HG03457 (cell line): Measurements from ENCODE around the gene MB.
"Not testable (repeated sequence)": the region's sequence is repeated elsewhere in the genome, so short reads cannot be mapped to it uniquely, and the experiment has no call there.

Experiments used
- ATAC-seq: cut with Tn5 transposase; IDR thresholded peaks from one replicate; pipeline ENCODE4 v1.9.1; 2021; ENCODE audit warnings: moderate number of reproducible peaks; ENCODE audit not compliant: unreplicated experiment

Gene MB

DNA sequence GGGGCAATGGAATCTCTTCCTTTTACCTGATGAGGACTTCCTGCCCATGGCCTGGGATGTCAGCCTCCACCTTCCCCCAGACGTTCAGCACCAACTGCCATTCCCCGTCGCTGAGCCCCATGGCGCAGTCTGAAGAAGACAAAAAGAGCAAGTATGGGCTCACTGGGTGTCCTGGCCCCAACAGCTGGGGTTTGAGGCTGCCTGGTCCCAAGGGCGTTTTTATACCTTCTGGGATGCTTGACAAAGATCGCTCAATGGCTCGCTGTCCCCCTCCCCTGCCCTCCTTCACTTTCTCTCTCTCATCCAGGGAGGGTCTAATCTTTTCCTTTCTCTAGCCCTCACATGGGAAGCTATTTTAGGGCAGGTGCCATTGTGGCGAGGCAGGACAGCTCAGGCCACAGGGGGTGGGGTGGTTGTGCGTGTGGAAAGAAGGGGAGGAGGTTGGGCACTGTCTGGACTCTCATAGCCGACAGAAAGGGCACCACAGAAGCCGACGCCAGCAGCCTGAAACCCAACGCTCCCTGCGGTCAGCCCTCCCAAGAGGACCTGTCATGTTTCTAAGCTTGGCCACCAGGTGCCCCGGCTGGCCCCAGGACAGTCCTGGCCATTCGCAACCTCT lies at the start of gene MB:
TSS of gene MB (minus strand) at position 193 of the 619 bp plus-strand sequence. CDS start at position 121, 72 bp downstream.
- ATAC-seq = no peak

DNA sequence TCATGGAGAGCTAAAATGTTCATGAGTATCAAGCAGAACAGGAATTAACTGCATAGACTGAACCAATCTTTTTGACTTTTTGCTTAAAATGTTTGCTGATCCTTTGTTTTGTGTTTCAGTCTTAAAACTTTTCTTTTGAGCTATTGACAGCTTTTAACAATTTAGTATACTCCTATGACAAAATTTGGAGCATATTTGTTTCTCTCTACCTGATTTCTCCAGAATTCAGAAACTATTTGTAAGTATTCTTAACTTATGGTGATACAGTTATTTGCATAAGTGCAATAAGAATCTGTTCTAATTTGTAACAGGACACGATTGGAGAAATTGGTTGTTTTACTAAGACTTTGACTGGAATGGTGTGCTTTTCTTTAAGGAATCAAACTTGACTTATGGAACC lies 49.6 kb upstream of the MB start:
- not testable (repeated sequence) for ATAC-seq

DNA sequence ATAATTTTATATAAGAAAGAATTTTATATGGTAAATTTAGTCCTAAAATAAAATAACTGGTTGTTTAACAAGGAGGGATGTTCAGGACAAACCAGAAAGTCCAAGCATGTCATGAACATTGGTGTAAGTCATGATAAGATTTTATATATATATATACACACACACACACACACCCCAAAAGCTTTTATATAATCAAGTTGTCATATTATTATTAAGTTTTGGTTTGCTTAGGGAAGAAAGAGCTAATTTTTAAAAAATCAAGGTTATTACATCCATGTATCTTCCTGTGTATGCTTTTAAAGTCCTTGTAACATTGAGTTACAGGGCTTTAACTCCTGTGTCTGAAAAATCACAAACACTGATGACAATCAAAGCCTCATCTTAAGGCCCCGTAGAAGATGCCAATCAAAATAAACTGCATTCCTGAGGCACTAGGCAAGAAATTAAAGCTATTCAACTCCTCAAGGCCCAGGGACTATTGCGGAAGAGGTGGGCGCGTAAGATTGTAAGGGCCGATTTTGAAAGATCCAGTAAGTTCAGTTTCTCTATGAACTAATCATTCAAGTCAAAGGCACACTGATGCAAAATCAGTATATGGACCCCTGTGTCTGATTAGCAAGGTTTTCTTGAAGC lies 47.9 kb upstream of the MB start:
- ATAC-seq = no peak

DNA sequence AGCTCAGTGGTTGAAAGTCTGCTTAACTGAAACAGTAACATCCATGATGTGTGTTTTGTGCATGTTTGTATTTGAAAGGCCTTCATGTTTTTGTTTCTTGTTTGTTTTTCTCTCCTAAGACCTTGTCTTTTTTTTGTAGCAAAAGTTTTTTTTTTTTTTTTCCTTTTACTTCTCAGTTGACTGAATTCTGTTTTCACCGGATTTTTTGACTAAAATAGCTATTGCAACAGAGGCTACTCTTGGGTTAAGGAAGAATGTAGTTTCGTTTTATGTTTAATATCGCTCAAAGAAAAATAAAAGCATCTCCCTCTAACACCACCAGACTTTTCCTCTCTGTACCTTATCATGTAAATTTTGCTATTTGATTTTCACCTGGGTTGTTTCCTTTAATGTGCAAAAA lies 46.2 kb upstream of the MB start:
- no peak for ATAC-seq

DNA sequence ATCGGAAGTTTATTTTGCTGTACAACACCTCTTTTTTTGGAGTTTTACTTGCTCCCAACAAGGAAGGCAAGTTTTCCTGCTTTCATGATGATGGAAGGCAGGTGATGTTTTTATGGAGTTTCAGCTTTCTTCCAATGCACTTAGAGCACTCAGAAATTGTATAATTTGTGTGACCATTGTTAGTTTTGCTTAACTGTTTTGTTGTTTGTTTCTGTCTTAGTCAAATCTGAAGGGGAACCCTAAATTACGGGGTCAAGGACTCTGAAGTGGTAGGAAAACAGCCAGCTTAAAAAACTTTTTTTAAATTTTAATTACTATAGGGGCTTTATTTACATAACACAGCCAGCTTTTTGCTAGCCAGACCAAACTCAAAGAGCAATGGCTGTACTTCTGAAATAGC lies 45.8 kb upstream of the MB start:
- no peak for ATAC-seq

DNA sequence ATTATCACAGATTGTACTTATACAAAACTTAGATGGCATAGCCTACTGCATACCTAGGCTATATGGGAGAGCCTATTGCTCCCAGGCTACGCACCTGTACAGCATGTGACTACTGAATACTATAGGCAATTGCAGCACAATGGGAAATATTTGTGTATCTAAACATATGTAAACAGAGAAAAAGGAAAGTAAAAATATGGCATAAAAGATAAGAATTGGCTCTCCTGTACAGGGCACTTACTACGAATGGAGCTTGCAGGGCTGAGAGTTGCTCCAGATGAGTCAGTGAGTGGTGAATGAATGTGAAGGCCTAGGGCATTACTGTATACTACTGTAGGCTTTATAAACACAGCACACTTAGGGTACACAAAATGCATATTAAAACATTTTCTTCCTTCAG lies 44.3 kb upstream of the MB start:
- ATAC-seq = no peak

DNA sequence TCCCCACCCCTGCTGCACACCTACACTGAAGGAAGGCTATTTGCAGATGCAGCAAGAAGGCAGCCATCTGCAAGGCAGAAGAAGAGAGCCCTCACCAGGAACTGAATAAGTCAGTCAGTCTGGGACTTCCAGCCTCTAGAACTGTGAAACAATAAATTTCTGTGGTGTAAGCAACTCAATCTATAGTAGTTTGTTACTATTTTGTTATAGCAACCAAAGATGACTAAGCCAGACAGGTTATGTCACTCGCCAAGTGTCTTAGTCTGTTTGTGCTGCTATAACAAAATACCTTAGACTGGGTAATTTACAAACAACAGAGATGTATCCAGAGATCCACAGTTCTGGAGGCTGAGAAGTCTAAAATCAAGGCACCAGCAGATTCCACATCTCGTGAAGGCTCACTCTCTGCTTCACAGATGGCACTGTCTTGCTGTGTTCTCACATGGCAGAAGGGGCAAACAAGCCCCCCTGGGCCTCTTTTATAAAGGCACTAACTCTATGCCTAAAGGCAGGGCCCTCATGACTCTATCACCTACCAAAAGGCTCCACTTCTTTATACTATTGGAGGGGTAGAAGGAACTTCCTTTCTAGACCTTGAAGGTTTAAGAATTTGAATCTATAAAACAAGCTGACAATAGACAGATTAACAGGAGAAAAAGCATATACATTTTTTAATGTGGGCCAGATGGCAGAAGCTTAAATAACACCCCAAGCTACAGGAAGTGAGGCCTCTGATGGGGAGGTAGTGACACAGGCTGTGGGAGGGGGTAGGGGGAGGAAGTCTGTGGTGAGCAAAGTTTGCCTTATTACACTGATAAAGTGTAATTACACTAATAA lies 43.4 kb upstream of the MB start:
- no peak for ATAC-seq

DNA sequence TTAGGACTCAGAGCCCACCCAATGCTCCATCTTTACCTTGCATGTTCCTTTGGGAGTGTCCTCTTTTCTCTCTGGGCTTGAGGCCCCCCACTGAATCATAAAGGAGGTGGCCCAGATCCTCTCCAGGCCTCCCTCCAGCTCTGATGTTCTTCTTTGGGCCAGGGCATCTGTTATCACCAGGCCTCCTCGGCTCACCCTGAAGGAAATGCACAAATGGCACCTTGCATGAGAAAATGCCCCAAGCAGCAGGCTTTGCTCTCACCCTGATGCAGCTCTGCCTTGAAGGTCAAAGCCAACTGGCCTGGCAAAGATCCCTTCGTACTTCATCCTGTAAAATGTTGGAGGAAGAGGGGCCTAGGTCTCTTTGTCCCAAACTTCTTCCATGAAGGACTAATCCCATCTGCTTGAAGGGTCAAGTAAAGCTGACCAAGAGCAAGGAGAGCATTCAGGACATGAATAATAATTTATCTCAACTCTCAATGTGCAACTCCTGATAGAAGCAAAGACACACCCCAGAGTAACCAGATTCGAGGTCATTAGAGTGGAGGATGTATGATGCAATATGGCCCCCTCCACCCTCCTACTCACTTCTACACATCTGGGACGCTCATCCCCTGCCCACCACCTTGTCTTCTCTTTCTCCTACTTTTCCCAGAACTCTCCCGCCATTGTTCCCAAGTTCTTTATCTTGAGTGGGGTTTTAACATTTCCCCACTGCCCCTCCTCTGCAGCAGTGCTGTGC lies 40.6 kb upstream of the MB start:
- ATAC-seq = no peak

DNA sequence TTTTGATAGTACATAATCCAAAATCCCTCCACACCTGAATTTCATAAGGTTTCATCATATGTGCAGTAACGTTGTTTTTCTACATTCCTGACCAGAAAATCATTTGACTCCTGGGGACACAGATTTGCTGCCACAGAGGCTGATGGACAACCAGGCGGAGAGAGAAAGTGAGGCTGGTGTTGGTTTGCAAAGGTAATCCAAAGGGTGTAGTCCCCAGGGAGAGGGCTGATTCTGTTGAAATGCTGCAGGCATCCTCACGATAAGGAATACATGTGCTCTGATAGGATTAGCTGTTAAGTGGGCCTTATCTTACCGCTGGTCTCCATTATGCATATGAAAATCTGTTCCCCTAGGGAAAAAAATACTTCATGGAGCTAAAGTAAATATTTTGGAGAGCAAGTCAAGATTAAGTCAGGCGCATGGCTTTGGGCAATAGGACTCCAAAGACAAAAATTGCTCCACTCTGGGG lies 39.2 kb upstream of the MB start:
- no peak for ATAC-seq

DNA sequence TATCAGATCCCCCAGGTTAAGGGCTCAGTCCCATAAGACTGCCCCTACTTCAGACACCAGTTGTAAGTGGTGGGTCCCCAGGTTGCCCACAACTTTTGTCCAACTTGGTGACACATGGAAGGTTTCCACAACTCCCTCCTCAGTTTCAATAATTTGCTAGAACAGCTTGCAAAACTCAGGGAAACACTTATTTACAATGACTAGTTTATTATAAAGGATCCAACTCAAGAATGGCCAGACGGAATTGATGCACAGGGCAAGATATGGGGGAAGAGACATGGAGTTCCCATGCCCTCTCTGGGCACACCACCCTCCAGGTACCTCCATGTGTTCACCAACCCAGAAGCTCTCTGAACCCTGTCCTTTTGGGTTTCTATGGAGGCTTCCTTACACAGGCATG lies 36.7 kb upstream of the MB start:
- ATAC-seq = no peak

DNA sequence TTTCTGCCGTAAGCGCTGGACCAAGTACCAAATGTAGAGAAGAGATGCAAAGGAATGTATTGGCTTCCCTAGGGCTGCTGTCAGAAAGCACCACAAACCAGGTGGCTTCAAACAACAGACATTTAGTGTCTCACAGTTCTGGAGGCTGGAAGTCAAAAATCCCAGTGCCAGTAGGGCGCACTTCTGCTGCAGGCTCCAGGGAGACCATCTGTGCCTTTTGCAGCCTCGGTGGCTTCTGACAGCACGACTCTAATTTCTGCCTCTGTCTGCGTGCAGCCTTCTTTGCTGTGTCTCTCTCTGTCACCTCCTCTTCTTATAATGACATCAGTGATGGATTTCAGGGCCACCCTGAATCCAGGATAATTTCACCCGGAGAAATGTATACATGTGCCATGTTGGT lies 34.0 kb upstream of the MB start:
- no peak for ATAC-seq

DNA sequence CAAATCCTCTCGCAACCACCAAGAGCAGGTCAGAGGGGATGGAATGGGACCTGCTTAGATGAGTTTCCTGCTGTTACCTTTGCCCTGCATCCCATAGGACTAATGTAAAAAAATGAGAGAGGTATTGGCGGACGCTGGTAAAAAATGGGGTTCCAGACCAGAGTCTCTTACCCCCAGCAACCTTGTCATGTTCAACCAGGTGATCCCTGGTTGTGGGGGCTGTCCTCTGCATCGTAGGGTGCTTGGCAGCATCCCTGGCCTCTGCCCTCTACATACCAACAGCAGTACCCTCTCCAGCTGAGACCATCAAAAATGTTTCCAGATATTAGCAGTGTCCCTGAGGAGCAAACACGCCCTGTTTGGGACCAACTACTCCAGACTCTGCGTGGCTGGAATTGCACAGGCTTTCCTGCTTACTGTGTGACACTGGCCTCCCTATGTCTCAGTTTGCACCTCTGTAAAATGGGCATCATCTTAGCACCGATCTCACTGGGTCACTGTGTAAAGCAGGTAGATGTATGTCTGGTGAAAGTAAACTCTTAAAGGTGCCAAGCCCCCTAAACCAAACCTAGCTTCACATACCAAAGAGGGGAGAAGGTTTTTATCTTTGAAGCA lies 32.6 kb upstream of the MB start:
- ATAC-seq = no peak

DNA sequence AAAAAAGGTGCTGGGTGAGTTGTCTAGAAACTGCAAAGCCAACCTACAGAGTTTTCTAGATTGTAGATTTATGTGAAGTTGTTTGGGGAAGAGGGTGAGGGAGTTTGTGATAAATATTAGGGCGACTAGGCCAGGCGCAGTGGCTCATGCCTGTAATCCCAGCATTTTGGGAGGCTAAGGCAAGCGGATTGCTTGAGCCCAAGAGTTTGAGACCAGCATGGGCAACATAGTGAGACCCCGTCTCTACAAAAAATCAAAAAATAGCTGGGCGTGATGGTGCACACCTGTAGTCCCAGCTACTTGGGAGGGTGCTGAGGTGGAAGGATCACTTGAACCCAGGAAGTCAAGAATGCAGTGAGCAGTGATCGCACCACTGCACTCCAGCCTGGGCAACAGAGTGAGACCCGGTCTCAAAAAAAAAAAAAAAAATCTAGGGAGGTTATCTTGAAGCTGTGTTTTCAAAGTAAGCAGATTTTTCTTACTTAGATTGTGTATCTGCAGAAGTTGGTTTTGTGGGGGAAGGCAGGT lies 32.0 kb upstream of the MB start:
- ATAC-seq = no peak

DNA sequence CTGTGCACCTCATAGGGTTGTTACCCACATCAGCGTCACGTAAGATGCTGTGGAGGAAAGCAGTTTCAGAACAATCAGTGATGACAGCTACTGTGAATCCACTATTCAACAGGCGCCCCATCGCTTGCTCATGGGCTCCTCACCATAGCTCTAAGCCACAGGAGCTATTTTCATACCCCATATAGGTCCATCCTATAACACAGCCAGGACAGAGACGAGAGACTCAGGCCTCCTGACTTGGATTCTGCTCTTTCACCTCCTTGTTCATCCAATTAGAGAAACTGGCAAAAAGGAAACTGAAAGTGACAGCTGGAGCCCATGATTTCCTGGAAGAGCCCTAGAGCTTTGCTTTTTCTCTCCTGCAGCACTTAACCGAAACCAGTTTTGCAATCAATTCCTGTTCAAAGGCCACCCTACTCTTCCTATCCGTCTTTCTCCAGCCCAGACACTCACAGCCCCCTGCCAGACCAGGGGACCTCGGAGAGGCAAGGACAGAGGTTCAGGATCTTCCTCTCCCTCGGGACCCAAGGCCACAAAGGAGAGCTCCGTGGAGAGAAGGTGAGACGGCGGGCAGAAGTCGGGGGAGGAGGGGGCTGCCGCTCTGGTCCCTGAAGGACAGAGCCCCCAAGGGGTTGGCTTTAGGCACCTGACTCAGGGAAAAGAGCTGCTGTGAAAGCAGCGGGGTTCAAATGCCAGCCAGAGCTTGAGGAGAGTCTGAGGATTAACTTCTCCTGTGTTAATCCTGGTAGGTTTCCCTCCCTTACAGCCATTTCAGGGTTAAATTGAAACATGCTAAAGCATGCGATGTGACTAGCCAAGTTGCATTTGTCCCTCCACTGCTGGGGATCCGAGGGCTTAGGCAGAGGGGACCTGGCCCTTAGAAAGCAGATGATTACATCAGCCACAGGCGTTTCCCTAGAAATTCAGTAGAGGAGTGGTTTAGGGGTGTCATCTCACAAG lies 31.2 kb upstream of the MB start, which contains the start of gene APOL6:
TSS of gene APOL6 (plus strand) at position 381 of the 960 bp plus-strand sequence. CDS start 7,980 bp downstream, outside the sequence.
- ATAC-seq = no peak

DNA sequence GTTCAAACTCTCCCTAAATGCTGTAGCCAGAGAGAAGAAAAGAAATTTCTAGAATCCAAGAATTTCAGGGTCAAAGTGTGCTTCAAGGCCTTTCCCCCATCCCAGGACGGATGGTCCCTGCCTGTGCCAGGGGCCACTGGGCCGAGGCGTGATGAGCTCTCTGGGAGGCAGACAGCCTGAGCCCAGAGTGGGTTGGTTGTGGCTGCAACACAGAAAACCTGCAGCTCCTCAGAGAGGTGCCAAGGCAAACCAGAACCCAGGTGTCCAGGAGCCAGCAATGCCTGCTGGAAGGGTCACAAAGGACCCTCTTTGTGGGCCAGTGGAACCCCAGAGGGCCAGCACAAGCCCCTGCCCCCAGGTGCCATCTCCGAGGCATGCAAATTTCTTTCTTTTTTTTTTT lies 28.5 kb upstream of the MB start:
- ATAC-seq = no peak

DNA sequence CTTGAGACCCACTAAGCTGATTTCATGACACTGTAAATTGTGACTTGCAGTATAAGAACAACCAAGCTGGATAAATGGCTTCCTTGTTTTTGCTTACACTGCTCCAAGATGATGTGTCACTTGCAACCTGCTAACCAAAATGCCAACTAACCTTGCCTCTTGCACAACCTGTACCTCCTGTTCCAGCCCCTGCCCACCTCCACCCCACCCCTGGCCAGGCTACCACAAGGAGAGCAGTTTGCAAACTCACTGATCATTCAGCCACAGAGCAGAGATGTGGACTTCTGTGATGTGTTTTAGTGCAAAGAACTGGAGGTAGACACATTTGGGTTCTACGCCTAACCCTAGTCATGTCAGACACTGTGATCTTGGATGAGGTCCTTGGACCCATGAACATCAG lies 26.9 kb upstream of the MB start:
- ATAC-seq = no peak

DNA sequence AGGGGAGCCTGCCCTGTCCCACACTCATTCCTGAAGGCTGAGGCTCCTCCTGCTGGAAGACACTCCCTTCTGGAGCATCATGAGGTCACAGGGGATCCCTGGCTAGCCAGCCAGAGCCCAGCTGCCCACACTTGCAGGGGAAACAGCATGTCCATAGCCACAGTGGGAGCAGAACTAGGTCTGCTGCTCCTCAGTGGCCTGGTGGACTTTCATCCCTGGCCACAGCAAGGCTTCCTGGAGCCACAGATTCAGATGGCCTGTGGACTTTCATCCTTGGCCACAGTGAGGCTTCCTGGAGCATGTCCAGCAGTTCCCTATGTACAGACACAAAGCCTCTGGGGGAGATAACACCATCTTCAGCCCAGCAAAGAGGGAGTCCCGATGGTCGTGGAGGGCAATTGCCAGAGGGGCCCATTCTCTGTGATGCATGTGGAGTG lies 25.2 kb upstream of the MB start:
- ATAC-seq = no peak

DNA sequence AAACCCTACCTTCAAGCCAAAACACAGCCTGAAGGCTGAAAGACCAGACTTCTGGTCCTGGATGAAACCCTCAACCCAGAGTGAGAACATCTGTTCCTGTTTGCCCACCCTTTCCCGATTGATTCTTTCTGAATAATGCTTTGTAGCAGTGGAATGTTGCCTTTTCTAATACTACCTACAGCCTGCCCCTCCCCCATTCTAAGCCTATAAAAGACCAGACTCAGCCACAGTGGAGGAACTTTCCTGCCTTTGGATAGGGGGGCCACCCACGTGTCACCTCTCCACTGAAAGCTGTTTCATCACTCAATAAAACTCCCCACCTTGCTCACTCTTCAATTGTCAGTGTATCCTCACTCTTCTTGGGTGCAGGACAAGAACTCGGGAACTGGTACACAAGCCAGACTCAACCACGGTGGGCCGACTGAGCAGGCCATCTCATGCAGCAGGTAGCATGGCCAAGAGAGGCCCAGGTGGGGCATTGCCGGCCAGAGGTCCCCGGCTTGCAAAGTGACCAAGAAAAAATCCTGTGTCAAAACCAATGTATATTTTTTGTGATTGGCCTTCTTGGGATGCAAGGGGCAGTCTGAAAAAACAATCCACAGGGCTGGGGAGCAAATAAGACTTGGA lies 24.5 kb upstream of the MB start:
- no peak for ATAC-seq

DNA sequence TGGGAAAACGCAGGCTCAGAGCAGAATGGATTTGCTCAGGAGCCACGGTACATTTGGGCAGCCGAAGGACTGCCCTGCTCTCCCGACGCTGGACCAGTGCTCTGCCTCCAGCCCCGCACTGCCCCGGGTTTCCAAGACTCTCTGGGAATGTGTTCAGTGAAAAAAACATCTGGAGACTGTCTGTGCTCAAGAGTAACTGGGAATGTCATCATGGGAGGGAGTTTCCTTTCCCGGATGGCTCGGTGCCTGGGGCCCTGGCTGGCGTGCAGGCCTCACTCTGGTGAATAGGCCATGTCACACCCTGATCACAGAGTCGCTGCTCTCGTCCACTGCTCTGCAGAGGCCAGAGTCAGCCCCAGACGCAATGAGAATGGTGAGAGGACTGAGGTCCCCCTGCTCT lies 21.3 kb upstream of the MB start:
- no peak for ATAC-seq
